PC-3 (cell line): ENCODE results near the gene JMJD7. TPM values are rescaled to one million over a fixed set of nuclear protein-coding genes. Genes with fewer than 3 reads are reported as not detected.

ENCODE experiments used
- ATAC-seq: fragments of 200-7000 bp; cut with Tn5 transposase; 2 replicates; pipeline ENCODE4 v1.9.1; 2020; ENCODE audit warnings: mild to moderate bottlenecking, moderate library complexity
- BruUV-seq: library from RNA; stranded (reverse); fragments of 400-500 nt; replicated peaks from 2 replicates; lab custom pipeline; 2021; lab: Mats Ljungman, UMichigan
- CTCF ChIA-PET: fragments of 300-600 bp; sonication (Branson Sonifier 250); formaldehyde crosslinking; loops from one replicate; lab custom pipeline; 2022; ENCODE audit warnings: antibody characterized with exemption; lab: Charles Lee
- POLR2A ChIA-PET: fragments of 300-600 bp; sonication (Branson Sonifier 250); formaldehyde crosslinking; loops from one replicate; lab custom pipeline; 2022; ENCODE audit warnings: antibody characterized with exemption; ENCODE audit not compliant: unreplicated experiment; lab: Charles Lee
- DNase-seq: peaks from one replicate; pipeline ENCODE4 v3.0.0-alpha.2; 2015
- H2AFZ ChIP-seq: fragments of 300-600 bp; sonication (generic); 2 replicates; pipeline ENCODE4 v1.6.0; 2016; ENCODE audit warnings: antibody characterized with exemption, low read length
- H3F3A ChIP-seq: fragments of 300-600 bp; sonication (generic); one replicate; pipeline ENCODE4 v1.6.0; 2017; ENCODE audit warnings: antibody characterized with exemption, low read length, control low read depth, mild to moderate bottlenecking; ENCODE audit not compliant: unreplicated experiment
- H3K27ac ChIP-seq: fragments of 300-600 bp; sonication (generic); 2 replicates; pipeline ENCODE4 v1.5.1; 2016; ENCODE audit warnings: mild to moderate bottlenecking, low read length
- H3K27me3 ChIP-seq: fragments of 300-600 bp; sonication (generic); 2 replicates; pipeline ENCODE4 v1.6.1; 2016; ENCODE audit warnings: low read length, mixed read lengths
- H3K36me3 ChIP-seq: fragments of 300-600 bp; sonication (generic); 2 replicates; pipeline ENCODE4 v1.6.1; 2016; ENCODE audit warnings: low read depth, mixed run types, low read length, mixed read lengths
- H3K4me1 ChIP-seq: fragments of 300-600 bp; sonication (generic); 2 replicates; pipeline ENCODE4 v1.5.1; 2016; ENCODE audit warnings: low read length; ENCODE audit not compliant: insufficient read depth
- H3K4me2 ChIP-seq: fragments of 300-600 bp; sonication (generic); 2 replicates; pipeline ENCODE4 v1.6.0; 2016; ENCODE audit warnings: low read length
- H3K4me3 ChIP-seq: fragments of 300-600 bp; sonication (generic); 2 replicates; pipeline ENCODE4 v1.5.1; 2016; ENCODE audit warnings: mild to moderate bottlenecking, low read length, mixed read lengths
- H3K79me2 ChIP-seq: fragments of 300-600 bp; sonication (generic); 2 replicates; pipeline ENCODE4 v1.6.1; 2017; ENCODE audit warnings: low read length, mixed read lengths
- H3K9ac ChIP-seq: fragments of 300-600 bp; sonication (generic); 2 replicates; pipeline ENCODE4 v1.6.0; 2016; ENCODE audit warnings: mild to moderate bottlenecking, low read length
- H3K9me2 ChIP-seq: fragments of 300-600 bp; sonication (generic); replicated peaks from 2 replicates; pipeline ENCODE4 v1.6.1; 2016; ENCODE audit warnings: mixed run types, low read length, mixed read lengths
- H3K9me3 ChIP-seq: fragments of 300-600 bp; sonication (generic); 2 replicates; pipeline ENCODE4 v1.6.1; 2016; ENCODE audit warnings: low read length, mixed read lengths
- H4K20me1 ChIP-seq: fragments of 300-600 bp; sonication (generic); 2 replicates; pipeline ENCODE4 v1.6.1; 2016; ENCODE audit warnings: low read length, mixed read lengths
- EZH2 ChIP-seq: fragments of 300-600 bp; sonication (generic); IDR thresholded peaks from one replicate; pipeline ENCODE4 v1.6.1; 2017; ENCODE audit warnings: antibody characterized with exemption, mild to moderate bottlenecking, low read length; ENCODE audit not compliant: unreplicated experiment
- EZH2phosphoT487 ChIP-seq: fragments of 300-600 bp; sonication (generic); IDR thresholded peaks from 2 replicates; pipeline ENCODE4 v1.6.1; 2018; ENCODE audit warnings: mild to moderate bottlenecking, antibody characterized with exemption, low read length, borderline replicate concordance
- intact Hi-C: fragments of 100-400 bp; cut with micrococcal nuclease; formaldehyde crosslinking; loops from 2 replicates; pipeline ENCODE4 v1.9.0; 2023
- total RNA-seq: library from RNA; depleted of rRNA; stranded (reverse); fragments of >200 nt; gene quantifications from 2 replicates; pipeline ENCODE4 v1.2.3, GENCODE V29; 2014
- TF ChIP-seq, protein P1 (sequence below): fragments of 300-600 bp; sonication (generic); conservative IDR thresholded peaks from 2 replicates; pipeline ENCODE4 v1.5.1; 2017; ENCODE audit warnings: antibody characterized with exemption, low read depth, mild to moderate bottlenecking, low read length

The JMJD7 gene
- total RNA-seq, 1 experiment from 2014 or later, result 13.7 TPM

DNA sequence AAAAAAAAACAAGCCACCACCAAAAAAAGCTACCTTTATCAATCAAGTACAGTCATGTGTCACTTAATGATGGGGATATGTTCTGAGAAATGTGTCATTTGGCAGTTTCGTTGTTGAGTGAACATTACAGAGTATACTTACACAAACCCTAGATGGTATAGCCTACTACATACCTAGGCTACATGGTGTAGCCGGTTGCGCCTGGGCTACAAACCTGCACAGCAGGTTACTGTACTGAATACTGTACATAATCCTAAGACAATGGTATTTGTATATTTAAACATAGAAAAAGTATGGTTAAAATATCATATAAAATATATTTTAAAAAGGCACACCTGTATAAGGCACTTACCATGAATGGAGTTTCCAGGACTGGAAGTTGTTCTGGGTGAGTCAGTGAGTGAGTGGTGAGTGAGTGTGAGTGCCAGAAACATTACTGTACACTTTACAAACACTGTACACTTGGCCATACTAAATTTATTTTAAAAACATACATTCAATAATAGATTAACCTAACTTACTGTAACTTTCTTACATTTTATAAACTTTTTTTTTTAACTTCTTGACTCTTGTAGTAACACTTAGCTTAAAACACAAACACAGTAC lies 25.9 kb upstream of the JMJD7 start:
- BruUV-seq, result no TSS peak
- intact Hi-C loops, result loop anchor here (1.0 to 2.0 kb wide), 2 partner anchors 22 to 27 kb away; partner anchors contain the start of gene MAPKBP1
- Histone ChIP-seq H3K27ac (peak overlapping the region; percentile 86), H3K9me3 (no peaks in the 10 kb centered on the region), H3F3A (peaks cover 14% of the 10 kb centered on the region), H3K9me2 (no peaks in the 10 kb centered on the region), H3K4me1 (peaks cover 55% of the 10 kb centered on the region), H3K4me2 (peak overlapping the region; percentile 72), H3K9ac (peak overlapping the region; percentile 45), H3K4me3 (no peak overlapping the region; the same call in 1 of the 2 replicates), H3K27me3 (no peaks in the 10 kb centered on the region), H3K79me2 (peaks cover 29% of the 10 kb centered on the region; the same call in 1 of the 2 replicates), H2AFZ (no peak overlapping the region), H3K36me3 (peaks cover 10% of the 10 kb centered on the region), H4K20me1 (no peaks in the 10 kb centered on the region)
- DNase-seq (peak; percentile 91), ATAC-seq (peak; percentile 93)
- ChIA-PET POLR2A (interaction anchor here (1.3 kb wide), 1 partner anchor 28 kb away, joined by 9 read pairs; the partner anchor contains the start of gene MAPKBP1), CTCF (interaction anchor here (0.9 to 1.2 kb wide), 2 partner anchors 28 to 29 kb away, joined by 3 to 10 read pairs; partner anchors contain the start of gene MAPKBP1)
- TF ChIP-seq EZH2, result no peak
- TF ChIP-seq, protein P1, sequence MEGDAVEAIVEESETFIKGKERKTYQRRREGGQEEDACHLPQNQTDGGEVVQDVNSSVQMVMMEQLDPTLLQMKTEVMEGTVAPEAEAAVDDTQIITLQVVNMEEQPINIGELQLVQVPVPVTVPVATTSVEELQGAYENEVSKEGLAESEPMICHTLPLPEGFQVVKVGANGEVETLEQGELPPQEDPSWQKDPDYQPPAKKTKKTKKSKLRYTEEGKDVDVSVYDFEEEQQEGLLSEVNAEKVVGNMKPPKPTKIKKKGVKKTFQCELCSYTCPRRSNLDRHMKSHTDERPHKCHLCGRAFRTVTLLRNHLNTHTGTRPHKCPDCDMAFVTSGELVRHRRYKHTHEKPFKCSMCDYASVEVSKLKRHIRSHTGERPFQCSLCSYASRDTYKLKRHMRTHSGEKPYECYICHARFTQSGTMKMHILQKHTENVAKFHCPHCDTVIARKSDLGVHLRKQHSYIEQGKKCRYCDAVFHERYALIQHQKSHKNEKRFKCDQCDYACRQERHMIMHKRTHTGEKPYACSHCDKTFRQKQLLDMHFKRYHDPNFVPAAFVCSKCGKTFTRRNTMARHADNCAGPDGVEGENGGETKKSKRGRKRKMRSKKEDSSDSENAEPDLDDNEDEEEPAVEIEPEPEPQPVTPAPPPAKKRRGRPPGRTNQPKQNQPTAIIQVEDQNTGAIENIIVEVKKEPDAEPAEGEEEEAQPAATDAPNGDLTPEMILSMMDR, result no peak
- TF ChIP-seq EZH2phosphoT487, result no peak

DNA sequence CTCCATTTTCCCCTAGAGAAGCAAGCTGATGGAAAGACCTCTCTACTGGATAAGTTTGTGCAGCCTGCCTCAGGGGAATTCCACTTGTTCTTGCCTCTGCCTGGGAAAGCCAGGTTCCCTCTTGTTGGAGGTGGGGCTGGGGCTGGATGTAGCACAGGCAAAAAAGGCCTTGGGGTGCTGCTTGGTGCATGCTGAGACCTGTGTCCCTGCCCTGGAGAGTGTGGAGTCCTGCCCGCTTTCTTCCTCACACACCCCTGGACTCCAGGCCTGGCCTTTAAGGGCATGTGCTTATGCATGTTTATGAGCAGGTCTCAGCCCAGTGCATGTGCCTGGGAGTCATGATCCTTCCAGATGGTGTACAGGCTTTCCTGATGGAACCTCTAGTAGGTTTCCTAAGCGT lies 23.5 kb upstream of the JMJD7 start:
- ATAC-seq (no peak), DNase-seq (no peak)
- Histone ChIP-seq H3K36me3 (peaks cover 10% of the 10 kb centered on the region), H2AFZ (no peak overlapping the region), H3K27ac (no peak overlapping the region), H3K4me2 (no peak overlapping the region), H3K27me3 (no peaks in the 10 kb centered on the region), H3K9ac (no peak overlapping the region), H3F3A (peaks cover 14% of the 10 kb centered on the region), H3K4me1 (peaks cover 45% of the 10 kb centered on the region), H3K4me3 (no peak overlapping the region), H3K79me2 (peaks cover 10% of the 10 kb centered on the region; the same call in 1 of the 2 replicates), H3K9me2 (no peaks in the 10 kb centered on the region), H3K9me3 (no peaks in the 10 kb centered on the region), H4K20me1 (no peaks in the 10 kb centered on the region)
- BruUV-seq, result no TSS peak
- ChIA-PET CTCF (no interaction called here), POLR2A (no interaction called here)
- intact Hi-C loops, result no loop called here
- TF ChIP-seq EZH2, result no peak
- no peak for TF ChIP-seq EZH2phosphoT487
- TF ChIP-seq, protein P1, result no peak
